Dendritic cell treated with granulocyte-macrophage colony-stimulating factor and Interleukin-4, amounts not matched to agents 40 ng/mL and 50 ng/mL, for 4 days (primary cell): ENCODE data around the gene GALNT17.
"Not testable (repeated sequence)": the region's sequence is repeated elsewhere in the genome, so short reads cannot be mapped to it uniquely, and the experiment has no call there.

Experiments used
- H3K27ac Mint-ChIP-seq: one replicate; pipeline ENCODE4 v1.8.0; 2022; ENCODE audit warnings: mild to moderate bottlenecking, mixed read lengths
- H3K27me3 Mint-ChIP-seq: one replicate; pipeline ENCODE4 v1.8.0; 2022; ENCODE audit warnings: mild to moderate bottlenecking, mixed read lengths
- H3K36me3 Mint-ChIP-seq: one replicate; pipeline ENCODE4 v1.8.0; 2022; ENCODE audit warnings: low read depth, mixed read lengths
- H3K4me1 Mint-ChIP-seq: one replicate; pipeline ENCODE4 v1.8.0; 2022; ENCODE audit warnings: low read depth, mixed read lengths
- H3K4me3 Mint-ChIP-seq: one replicate; pipeline ENCODE4 v1.8.0; 2022; ENCODE audit warnings: mild to moderate bottlenecking, moderate library complexity, mixed read lengths
- H3K9me3 Mint-ChIP-seq: one replicate; pipeline ENCODE4 v1.8.0; 2022; ENCODE audit warnings: mixed read lengths
- intact Hi-C: fragments of 100-400 bp; cut with micrococcal nuclease; formaldehyde crosslinking; loops from one replicate; pipeline ENCODE4 v1.15.0; 2022

GALNT17 gene

DNA sequence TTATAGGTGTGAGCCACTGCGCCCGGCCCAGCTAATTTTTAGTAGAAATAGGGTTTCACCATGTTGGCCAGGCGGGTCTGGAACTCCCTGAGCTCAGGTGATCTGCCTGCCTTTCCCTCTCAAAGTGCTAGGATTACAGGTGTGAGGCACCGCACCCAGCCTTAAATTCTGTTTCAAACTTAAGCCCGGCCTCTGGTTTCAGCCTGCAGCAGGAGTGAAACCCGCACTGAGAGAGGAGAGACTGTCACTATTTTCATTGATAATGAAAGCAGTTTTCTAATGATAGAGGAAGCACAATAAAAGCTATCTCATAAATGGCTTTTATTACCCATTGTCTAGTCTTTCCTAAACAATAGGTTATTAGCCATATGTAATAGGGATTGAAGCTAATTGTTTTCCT, 415.5 kb downstream of the GALNT17 start:
- Mint-ChIP-seq H3K4me3 (no peak overlapping the region), H3K4me1 (no peaks in the 10 kb centered on the region), H3K27ac (no peak overlapping the region), H3K9me3 (peaks cover 31% of the 10 kb centered on the region), H3K27me3 (no peaks in the 10 kb centered on the region), H3K36me3 (no peaks in the 10 kb centered on the region)
- intact Hi-C loops = no loop called here

DNA sequence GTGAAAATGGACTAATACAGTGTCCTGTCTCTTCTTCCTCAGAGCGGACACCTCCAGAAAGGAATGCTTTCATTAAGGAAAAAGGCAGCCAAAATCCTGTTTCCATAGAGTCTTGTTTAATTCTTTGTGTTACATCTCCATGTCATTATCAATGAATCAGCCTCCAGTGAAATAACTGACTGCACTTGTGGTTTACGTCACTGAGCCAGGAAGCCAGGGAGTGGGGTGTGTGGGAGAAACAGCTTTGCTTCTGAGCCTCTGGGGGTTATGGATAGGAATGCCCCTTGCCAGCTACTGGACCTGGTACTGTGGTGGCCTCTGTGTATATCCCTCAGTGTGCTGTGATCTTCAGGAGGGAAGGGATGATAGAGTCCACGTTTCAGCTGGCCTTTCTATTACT, 416.8 kb downstream of the GALNT17 start:
- peaks cover 34% of the 10 kb centered on the region for H3K9me3 Mint-ChIP-seq
- no peaks in the 10 kb centered on the region for H3K4me1 Mint-ChIP-seq
- intact Hi-C loops = no loop called here
- H3K27me3 Mint-ChIP-seq = no peaks in the 10 kb centered on the region
- no peak overlapping the region for H3K4me3 Mint-ChIP-seq
- H3K36me3 Mint-ChIP-seq = no peaks in the 10 kb centered on the region
- H3K27ac Mint-ChIP-seq = no peak overlapping the region

DNA sequence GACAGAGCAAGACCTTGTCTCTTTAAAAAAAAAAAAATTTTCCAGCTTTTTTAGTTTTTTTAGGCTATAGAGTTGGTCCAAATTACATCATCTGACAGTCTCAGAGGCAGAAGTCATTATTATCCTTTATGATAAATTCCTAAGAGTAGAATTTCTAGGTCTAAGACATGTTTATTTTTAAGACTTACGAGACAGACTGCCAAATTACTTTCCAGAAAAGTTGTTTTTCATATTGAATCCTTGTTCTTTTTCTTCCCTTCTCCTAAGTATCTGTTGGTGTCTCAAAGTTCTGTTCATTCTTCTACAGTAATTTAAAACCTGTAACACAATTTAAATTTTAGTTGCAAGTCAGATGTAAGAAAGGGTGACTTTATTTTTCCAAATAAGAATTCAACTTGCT, 421.4 kb downstream of the GALNT17 start:
- Mint-ChIP-seq H3K27me3 (no peaks in the 10 kb centered on the region), H3K36me3 (no peaks in the 10 kb centered on the region), H3K27ac (no peak overlapping the region), H3K9me3 (peaks cover 39% of the 10 kb centered on the region), H3K4me1 (no peaks in the 10 kb centered on the region), H3K4me3 (no peak overlapping the region)
- intact Hi-C loops = no loop called here

DNA sequence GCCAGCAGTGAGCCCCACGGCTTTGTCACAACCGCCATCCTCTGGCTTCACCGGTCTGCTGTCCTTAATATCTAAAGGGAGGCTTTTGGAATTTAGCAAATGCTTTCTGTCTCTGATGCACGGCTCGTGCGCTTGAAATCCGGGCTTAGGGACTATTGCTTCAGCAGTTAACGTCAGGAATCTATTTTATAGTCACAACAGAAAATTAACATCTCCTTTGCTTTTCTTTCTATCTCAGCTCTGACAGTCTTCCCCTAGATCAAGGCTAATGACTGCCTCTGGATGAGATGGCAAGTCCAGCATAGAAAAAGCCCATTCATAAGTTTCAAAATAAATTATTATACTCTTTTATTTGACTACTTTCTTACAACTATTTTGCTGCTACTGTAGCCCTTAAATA, 423.8 kb downstream of the GALNT17 start:
- Mint-ChIP-seq H3K4me3 (no peak overlapping the region), H3K9me3 (peaks cover 30% of the 10 kb centered on the region), H3K27me3 (no peaks in the 10 kb centered on the region), H3K4me1 (no peaks in the 10 kb centered on the region), H3K27ac (no peak overlapping the region), H3K36me3 (no peaks in the 10 kb centered on the region)
- intact Hi-C loops = no loop called here

DNA sequence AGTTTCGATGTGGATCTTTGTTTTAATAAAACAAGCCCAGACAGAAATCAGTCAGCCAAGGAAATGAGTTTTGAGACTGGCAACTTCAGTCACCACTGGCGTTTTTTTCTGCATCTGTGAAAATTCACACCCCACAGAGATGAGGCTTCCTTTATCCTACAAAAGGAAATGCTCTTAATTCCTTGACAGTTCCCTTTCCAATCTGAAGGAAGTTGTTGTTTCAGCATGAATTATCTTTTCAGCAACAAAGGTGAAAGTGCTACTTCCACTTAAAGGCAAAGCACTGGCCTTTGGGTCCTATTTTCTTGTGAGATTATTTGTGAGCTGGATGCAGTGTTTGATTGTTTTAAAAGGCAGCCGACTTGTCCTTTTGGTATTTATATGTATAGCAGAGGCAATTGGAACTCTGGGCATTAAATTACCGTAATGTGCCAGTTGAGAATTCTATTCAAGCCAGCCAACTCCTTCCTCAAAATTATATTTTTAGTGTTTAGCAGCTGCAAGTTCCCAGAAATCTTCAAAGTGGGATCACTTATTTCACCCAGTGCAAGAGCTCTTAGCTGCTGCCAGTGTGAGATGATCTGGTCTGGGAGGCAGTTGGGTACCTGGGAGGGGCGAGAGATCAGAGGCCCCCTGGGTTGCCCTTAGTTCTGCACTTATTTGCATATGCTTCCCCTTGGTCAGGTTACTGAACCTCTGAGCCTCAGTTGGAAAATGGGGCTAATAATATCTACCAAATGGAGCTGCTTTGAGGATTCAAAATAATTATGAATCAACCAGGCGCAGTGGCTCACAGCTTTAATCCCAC, 427.1 kb downstream of the GALNT17 start:
- no peaks in the 10 kb centered on the region for H3K4me1 Mint-ChIP-seq
- intact Hi-C loops = no loop called here
- H3K4me3 Mint-ChIP-seq = no peak overlapping the region
- peaks cover 13% of the 10 kb centered on the region for H3K9me3 Mint-ChIP-seq
- no peaks in the 10 kb centered on the region for H3K27me3 Mint-ChIP-seq
- H3K36me3 Mint-ChIP-seq = no peaks in the 10 kb centered on the region
- H3K27ac Mint-ChIP-seq = no peak overlapping the region

DNA sequence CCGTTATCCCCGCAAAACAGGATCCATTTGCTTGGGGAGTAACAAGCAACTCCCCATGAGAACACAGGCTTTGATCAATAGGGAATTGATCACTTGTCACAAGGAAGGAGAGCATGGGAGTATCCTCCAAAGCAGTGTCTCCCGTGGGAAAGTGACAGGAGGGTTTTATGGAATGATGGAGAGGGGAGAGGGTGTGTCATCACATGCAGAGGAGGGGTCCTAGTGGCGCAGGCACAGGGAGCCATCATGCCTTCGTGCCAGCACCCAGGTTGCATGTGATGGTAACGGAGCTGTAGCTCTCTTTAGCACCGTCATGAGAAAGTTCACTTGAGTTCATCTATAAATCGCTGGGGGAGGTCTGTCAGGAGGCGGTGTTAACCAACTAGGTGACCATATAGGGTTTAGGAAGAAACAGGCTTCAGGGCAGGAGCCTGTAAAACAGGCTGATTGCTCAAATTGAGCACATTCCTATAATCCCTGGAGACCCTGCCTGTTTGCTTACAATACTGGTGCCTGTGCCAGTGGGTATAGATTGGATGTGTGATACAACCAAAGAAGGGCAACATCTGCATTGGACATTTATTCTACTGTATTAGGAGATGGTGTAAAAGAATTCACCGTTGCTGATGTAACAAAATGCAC, 428.5 kb downstream of the GALNT17 start:
- no peak overlapping the region for H3K4me3 Mint-ChIP-seq
- intact Hi-C loops = no loop called here
- H3K4me1 Mint-ChIP-seq = no peaks in the 10 kb centered on the region
- no peaks in the 10 kb centered on the region for H3K36me3 Mint-ChIP-seq
- no peaks in the 10 kb centered on the region for H3K9me3 Mint-ChIP-seq
- H3K27me3 Mint-ChIP-seq = no peaks in the 10 kb centered on the region
- no peak overlapping the region for H3K27ac Mint-ChIP-seq

DNA sequence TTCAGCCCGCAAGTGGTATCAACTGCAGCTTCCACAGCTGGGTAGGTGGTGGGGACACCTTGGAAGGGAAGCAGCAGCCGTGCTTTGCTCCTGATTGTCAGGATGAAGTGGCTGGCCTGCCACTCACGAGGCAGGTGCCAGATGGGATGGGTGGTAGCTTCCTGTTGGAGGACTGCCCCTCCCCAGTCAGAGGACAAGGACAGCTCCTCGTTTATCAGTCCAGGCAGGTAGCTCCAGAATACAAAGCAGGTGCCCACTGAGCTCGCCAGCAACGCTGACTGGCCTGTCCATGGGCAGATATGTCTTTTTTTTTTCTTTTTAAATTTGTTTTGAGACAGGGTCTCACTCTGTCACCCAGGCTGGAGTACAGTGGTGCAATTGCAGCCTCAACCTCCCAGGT, 431.3 kb downstream of the GALNT17 start:
- Mint-ChIP-seq H3K27me3 (no peaks in the 10 kb centered on the region), H3K4me1 (no peaks in the 10 kb centered on the region), H3K27ac (no peak overlapping the region), H3K9me3 (no peaks in the 10 kb centered on the region), H3K36me3 (no peaks in the 10 kb centered on the region), H3K4me3 (no peak overlapping the region)
- intact Hi-C loops = no loop called here

DNA sequence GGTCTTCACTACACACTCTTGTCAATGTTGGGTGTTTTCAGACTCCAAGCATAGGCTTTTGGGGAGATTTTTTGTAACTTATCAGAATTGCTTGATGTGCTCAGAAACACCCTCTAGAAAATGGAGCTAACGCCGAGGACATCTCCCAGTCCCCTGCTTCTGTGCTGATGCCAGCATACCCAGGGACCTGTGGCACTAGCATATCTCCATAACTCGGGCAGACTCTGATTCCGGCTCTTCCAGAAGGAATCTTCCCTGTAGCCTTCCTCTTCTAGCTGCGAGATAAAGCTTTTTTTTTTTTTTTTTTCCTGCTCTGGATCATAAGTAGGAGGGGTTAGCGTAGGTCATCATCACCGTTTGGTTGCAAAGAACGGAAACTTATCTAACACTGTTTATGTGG, 434.4 kb downstream of the GALNT17 start:
- Mint-ChIP-seq H3K36me3 (no peaks in the 10 kb centered on the region), H3K27me3 (no peaks in the 10 kb centered on the region), H3K4me1 (no peaks in the 10 kb centered on the region), H3K27ac (no peak overlapping the region), H3K9me3 (peaks cover 24% of the 10 kb centered on the region), H3K4me3 (no peak overlapping the region)
- intact Hi-C loops = no loop called here

DNA sequence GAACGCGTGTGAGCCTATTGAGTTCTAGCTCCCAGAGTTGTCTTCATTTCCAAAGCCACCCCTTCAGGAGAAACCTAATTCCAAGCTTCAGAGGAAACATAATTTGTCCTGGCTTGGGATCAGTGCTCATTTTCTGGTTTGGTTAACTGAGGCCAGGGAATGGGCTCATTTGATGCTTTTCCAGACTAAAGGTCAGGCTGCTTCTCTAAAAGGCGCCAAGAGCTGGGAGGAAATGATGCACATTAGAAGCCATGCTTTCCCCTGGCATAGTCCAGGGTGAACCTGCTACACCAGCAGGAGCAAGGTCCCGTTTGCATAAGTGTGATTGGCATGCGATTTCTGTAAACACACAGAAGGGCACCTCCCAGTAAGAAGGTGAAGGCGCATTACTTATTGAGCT, 435.0 kb downstream of the GALNT17 start:
- no peak overlapping the region for H3K4me3 Mint-ChIP-seq
- intact Hi-C loops = no loop called here
- peaks cover 26% of the 10 kb centered on the region for H3K9me3 Mint-ChIP-seq
- no peaks in the 10 kb centered on the region for H3K36me3 Mint-ChIP-seq
- H3K27ac Mint-ChIP-seq = no peak overlapping the region
- H3K27me3 Mint-ChIP-seq = no peaks in the 10 kb centered on the region
- no peaks in the 10 kb centered on the region for H3K4me1 Mint-ChIP-seq

DNA sequence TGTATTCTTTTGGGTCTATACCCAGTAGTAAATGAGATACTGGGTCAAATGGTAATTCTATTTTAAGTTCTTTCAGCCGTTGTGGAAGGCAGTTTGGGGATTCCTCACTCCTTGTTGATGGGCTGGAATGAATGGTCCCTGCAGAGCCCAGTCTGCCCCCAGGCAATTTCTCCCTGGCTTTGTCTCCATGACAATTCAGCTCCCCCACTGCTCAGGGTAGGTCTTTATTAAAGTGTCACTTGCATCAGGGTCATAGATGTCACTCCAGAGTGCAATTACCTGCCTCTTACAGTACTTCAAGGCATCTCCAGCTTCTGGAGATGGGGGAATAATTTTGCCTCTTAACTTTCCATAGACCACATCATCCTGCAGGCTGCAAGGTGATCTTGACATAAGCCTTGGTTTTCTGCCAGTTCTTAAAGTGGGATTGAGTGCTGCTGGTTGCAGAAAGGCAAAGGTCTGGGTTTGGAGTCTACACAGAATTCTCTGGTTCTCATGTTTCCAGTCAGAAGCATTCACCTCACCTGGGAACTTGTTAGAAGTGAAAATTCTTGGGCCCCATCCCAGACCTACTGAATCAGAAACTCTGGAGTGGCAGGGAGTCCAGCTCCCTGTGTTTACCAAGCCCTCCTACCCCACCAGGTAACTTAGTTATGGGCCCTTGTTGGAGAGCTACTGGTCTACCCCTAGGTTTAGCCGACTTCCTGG, 442.4 kb downstream of the GALNT17 start:
- H3K27me3 Mint-ChIP-seq = no peaks in the 10 kb centered on the region
- no peak overlapping the region for H3K4me3 Mint-ChIP-seq
- no peaks in the 10 kb centered on the region for H3K36me3 Mint-ChIP-seq
- intact Hi-C loops = no loop called here
- H3K9me3 Mint-ChIP-seq = peaks cover 30% of the 10 kb centered on the region
- H3K27ac Mint-ChIP-seq = no peak overlapping the region
- no peaks in the 10 kb centered on the region for H3K4me1 Mint-ChIP-seq

DNA sequence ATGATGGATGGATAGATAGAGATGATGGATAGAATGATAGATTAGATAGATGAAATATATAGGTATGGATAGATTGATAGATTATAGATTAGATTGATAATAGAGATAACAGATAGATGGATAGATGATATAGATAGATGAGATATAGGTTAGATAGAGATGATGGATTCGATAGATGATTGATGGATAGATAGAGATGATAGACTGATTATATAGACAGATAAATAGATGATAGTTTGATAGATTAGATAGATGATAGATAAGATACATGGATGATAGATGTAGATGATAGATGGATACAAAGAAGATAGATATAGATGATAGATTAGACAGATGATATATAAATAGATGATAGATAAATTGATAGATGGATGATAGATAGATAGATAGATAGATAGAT, 448.1 kb downstream of the GALNT17 start:
- Mint-ChIP-seq H3K27me3 (no peaks in the 10 kb centered on the region), H3K4me3 (no peak overlapping the region), H3K36me3 (no peaks in the 10 kb centered on the region), H3K9me3 (peaks cover 7% of the 10 kb centered on the region), H3K27ac (no peak overlapping the region), H3K4me1 (no peaks in the 10 kb centered on the region)
- intact Hi-C loops = no loop called here

DNA sequence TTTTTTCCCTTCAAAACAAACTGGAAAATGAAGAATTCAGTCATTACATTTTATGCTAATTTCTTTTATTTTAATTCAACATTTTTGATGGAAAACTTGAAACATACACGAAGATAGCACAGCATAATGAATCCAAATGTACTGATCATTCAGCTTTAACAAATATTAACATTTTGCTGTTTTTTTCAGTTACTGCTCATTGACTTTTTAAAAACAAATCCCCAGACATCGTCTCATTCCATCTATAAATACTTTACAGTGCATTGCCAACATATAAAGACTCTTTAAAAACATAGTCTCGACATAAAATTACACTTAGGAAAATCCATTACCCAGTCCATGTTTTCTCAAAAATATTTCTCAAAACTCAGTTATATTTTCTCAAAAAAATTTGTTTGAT, 452.3 kb downstream of the GALNT17 start:
- H3K36me3 Mint-ChIP-seq = no peaks in the 10 kb centered on the region
- intact Hi-C loops = no loop called here
- H3K27ac Mint-ChIP-seq = no peak overlapping the region
- H3K27me3 Mint-ChIP-seq = no peaks in the 10 kb centered on the region
- no peaks in the 10 kb centered on the region for H3K4me1 Mint-ChIP-seq
- no peaks in the 10 kb centered on the region for H3K9me3 Mint-ChIP-seq
- H3K4me3 Mint-ChIP-seq = no peak overlapping the region

DNA sequence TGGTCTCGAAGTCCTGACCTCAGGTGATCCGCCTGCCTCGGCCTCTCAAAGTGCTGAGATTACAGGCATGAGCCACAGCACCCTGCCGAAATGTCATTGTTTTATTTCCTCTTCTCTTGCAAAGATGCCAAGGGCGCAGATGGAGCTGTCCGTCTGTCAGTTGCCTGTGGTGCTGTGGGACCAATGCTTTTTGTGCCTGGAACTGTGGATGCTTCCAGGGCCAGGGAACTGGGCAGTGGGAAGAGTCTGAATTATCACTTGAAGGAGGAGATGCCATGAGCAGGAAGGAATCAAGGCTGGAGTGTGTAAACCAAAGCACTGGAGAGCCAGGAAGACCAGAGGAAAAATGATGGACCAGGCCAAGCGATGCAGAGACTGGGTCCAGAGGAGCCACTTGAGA, 459.9 kb downstream of the GALNT17 start:
- H3K27me3 Mint-ChIP-seq = no peaks in the 10 kb centered on the region
- H3K27ac Mint-ChIP-seq = no peak overlapping the region
- H3K9me3 Mint-ChIP-seq = peaks cover 9% of the 10 kb centered on the region
- no peaks in the 10 kb centered on the region for H3K36me3 Mint-ChIP-seq
- no peaks in the 10 kb centered on the region for H3K4me1 Mint-ChIP-seq
- H3K4me3 Mint-ChIP-seq = no peak overlapping the region
- intact Hi-C loops = no loop called here

DNA sequence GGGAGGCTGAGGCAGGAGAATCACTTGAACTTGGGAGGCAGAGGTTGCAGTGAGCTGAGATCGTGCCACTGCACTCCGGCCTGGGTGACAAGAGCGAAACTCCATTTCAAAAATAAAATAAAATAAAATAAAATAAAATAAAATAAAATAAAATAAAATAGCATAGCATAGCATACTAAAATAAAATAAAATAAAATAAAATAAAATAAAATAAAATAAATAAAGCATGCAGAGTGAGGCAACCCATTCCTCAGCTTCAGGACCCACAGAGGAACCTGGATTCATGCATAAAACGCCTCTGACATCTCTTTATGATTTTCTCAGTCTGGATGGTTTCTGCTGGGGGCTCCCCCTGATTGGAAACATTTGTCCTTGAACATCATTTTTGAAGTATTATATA, 460.4 kb downstream of the GALNT17 start:
- H3K4me1 Mint-ChIP-seq, H3K9me3 Mint-ChIP-seq, H3K27ac Mint-ChIP-seq, H3K27me3 Mint-ChIP-seq, intact Hi-C loops, H3K36me3 Mint-ChIP-seq, H3K4me3 Mint-ChIP-seq: not testable (repeated sequence)
